ENCODE results near the gene CBARP.

- TF ChIP-seq SP4 (CRISPR knock-in tag; IDR thresholded peaks at IDR 0.05), result peak; percentile 70
- no peak; the same call in 1 of the 2 replicates for TF ChIP-seq CTCF (CRISPR knock-in tag; IDR thresholded peaks at IDR 0.05)
- TF ChIP-seq, protein P1, sequence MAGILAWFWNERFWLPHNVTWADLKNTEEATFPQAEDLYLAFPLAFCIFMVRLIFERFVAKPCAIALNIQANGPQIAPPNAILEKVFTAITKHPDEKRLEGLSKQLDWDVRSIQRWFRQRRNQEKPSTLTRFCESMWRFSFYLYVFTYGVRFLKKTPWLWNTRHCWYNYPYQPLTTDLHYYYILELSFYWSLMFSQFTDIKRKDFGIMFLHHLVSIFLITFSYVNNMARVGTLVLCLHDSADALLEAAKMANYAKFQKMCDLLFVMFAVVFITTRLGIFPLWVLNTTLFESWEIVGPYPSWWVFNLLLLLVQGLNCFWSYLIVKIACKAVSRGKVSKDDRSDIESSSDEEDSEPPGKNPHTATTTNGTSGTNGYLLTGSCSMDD (CRISPR knock-in tag; IDR thresholded peaks at IDR 0.05), result no peak
- TF ChIP-seq HOXA5 (CRISPR knock-in tag; IDR thresholded peaks at IDR 0.05), result no peak
- TF ChIP-seq SUZ12 (IDR thresholded peaks at IDR 0.05; ENCODE audit: low read depth, low read length), result no peak
- TF ChIP-seq RAD21 (CRISPR knock-in tag; IDR thresholded peaks at IDR 0.05), result peak; percentile 46; the same call in 1 of the 2 replicates
- no peak for TF ChIP-seq RFX5 (IDR thresholded peaks at IDR 0.05; ENCODE audit: low read depth, low read length)
- TF ChIP-seq GFI1 (CRISPR knock-in tag; IDR thresholded peaks at IDR 0.05; ENCODE audit: borderline replicate concordance), result peak; percentile 95
- TF ChIP-seq, protein P2, sequence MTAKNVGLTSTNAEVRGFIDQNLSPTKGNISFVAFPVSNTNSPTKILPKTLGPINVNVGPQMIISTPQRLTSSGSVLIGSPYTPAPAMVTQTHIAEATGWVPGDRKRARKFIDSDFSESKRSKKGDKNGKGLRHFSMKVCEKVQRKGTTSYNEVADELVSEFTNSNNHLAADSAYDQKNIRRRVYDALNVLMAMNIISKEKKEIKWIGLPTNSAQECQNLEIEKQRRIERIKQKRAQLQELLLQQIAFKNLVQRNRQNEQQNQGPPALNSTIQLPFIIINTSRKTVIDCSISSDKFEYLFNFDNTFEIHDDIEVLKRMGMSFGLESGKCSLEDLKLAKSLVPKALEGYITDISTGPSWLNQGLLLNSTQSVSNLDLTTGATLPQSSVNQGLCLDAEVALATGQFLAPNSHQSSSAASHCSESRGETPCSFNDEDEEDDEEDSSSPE (CRISPR knock-in tag; IDR thresholded peaks at IDR 0.05), result no peak
Observed at GRCh38 chr19:1283207-1283916, 45.6 kb upstream of the CBARP start.
